ENCODE data around the gene PCDHA6.
"Not testable (repeated sequence)": the region's sequence is repeated elsewhere in the genome, so short reads cannot be mapped to it uniquely, and the experiment has no call there.

Gene PCDHA6

GRCh38 chr5:140842798-140843733 is 15.3 kb downstream of the PCDHA6 start:
- no peak for TF ChIP-seq CTCF (IDR thresholded peaks at IDR 0.05)

GRCh38 chr5:140848139-140849102 is 20.7 kb downstream of the PCDHA6 start, which contains the start of gene PCDHA9:
Gene PCDHA9 (plus strand): TSS chr5:140848382. CDS start chr5:140848496, 114 bp downstream.
- TF ChIP-seq CTCF (IDR thresholded peaks at IDR 0.05): not testable (repeated sequence)

GRCh38 chr5:140855772-140856674 is 28.3 kb downstream of the PCDHA6 start, which contains the start of gene PCDHA10:
Gene PCDHA10 (plus strand): TSS chr5:140855897. CDS start chr5:140856049, 152 bp downstream.
- TF ChIP-seq CTCF (IDR thresholded peaks at IDR 0.05): peak; percentile 37

- TF ChIP-seq CTCF (IDR thresholded peaks at IDR 0.05): no peak
Measured at GRCh38 chr5:140857177-140857986, 29.6 kb downstream of the PCDHA6 start.

- no peak for TF ChIP-seq CTCF (IDR thresholded peaks at IDR 0.05)
Measured at GRCh38 chr5:140857987-140858240, 30.2 kb downstream of the PCDHA6 start.

- TF ChIP-seq CTCF (IDR thresholded peaks at IDR 0.05): no peak
Measured at GRCh38 chr5:140862441-140863295, 34.9 kb downstream of the PCDHA6 start.
